Measurements from ENCODE around the gene USP27X. TPM values are rescaled to one million over a fixed set of nuclear protein-coding genes. Genes with fewer than 3 reads are reported as not detected.

The USP27X gene
- total and polyA plus RNA-seq, 4 donors = 0.26 to 4.7 (median 1.2) TPM

Other genes with a start within 250 kb of the USP27X start
- gene PAGE1, start 183.5 kb upstream of the USP27X start, total RNA-seq = not detected
- not detected for gene PAGE1, start 183.5 kb upstream of the USP27X start, polyA plus RNA-seq
- gene PAGE4, start 50.2 kb upstream of the USP27X start, total RNA-seq = not detected
- gene PAGE4, start 50.2 kb upstream of the USP27X start, polyA plus RNA-seq = not detected
- 10 to 100 TPM; 22.3 to 56.1 TPM for gene CLCN5, start 43.1 kb downstream of the USP27X start, total RNA-seq
- 1 to 10 TPM; 5.6 to 6.9 TPM for gene CLCN5, start 43.1 kb downstream of the USP27X start, polyA plus RNA-seq

Data from liver (tissue), 4 donors.